ENCODE results near the gene SMTNL2. TPM values are rescaled to one million over a fixed set of nuclear protein-coding genes. Genes with fewer than 3 reads are reported as not detected.

SMTNL2 gene
- total and polyA plus RNA-seq, 2 of the 4 experiments (the other 2 are of a cell fraction): not detected

DNA sequence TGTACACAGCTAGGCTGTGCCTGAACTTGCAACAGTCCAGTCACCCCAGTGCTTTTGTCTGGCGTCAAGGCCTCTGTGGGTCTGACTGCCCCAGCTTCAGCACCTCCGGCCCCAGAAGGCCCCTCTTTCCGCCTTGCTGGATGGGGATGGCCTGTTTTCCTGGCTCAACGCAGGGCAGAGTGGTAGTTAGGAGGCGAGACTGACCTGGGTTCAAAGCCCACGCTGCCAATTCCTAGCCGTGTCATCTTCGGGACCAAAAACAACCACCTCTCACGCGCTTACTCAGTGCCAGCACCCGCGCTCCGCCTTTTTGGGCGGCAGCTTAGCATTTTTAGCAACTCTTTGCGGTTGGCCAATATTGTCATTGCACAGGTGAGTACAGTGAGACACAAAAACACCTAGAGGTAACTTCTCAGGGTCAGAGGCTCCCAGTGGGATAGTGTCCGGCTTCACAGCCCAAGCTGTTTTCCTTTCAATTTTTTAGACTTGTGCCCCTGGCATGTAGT, 33.7 kb upstream of the SMTNL2 start:
- H4K91ac ChIP-seq (ENCODE audit: insufficient read depth, low read depth, low read length): no peak overlapping the region
- H2AK9ac ChIP-seq (replicated peaks; ENCODE audit: low read depth, low read length, poor library complexity): peak overlapping the region; percentile 28
- no peak overlapping the region for H3K18ac ChIP-seq (ENCODE audit: low read depth, low read length)
- dilution Hi-C loops (cut with HindIII; ENCODE audit: low sequenced_read_pairs, unreplicated experiment): no loop called here
- 99% methylated on average over 14 of the region's 16 CpGs; no CpG with 5 or more reads in 1 of the 2 experiments for WGBS, 2 experiments (ENCODE audit: extremely low coverage in 2 of 2, insufficient read length in 1 of 2)
- H3K4ac ChIP-seq (ENCODE audit: low read depth, low read length): no peak overlapping the region
- H4K5ac ChIP-seq (ENCODE audit: low read depth, low read length): no peak overlapping the region
- H3K9ac ChIP-seq (ENCODE audit: low read depth, low read length): no peak overlapping the region
- H3K9me3 ChIP-seq (ENCODE audit: control insufficient read depth, insufficient read depth, low read length): no peaks in the 10 kb centered on the region
- no peak overlapping the region for H3K23ac ChIP-seq (ENCODE audit: low read depth, low read length)
- H3K27ac ChIP-seq (ENCODE audit: insufficient read depth, low read length): no peak overlapping the region
- peaks cover 6% of the 10 kb centered on the region; the same call in 1 of the 2 replicates for H3K9me1 ChIP-seq (ENCODE audit: insufficient read depth, low read length)
- H3K4me1 ChIP-seq (ENCODE audit: control insufficient read depth, insufficient read depth, low read length): peaks cover 7% of the 10 kb centered on the region
- in situ Hi-C loops (cut with MboI; ENCODE audit: low sequenced_read_pairs): loop anchor here (10.0 kb wide), 1 partner anchor 56 kb away; the partner anchor contains the start of gene SPNS2
- peaks cover 9 to 36% of the 10 kb centered on the region in 2 experiments for H3K79me1 ChIP-seq (ENCODE audit: low read depth in 1 of 2, low read length in 2 of 2)
- DNase-seq (no peak), ATAC-seq (ENCODE audit: low read depth) (no peak)
- no peaks in the 10 kb centered on the region for H3K27me3 ChIP-seq (ENCODE audit: control insufficient read depth, insufficient read depth, low read length)
- H2BK120ac ChIP-seq (ENCODE audit: low read depth, low read length): no peak overlapping the region
- no TSS peak for BruUV-seq (replicated peaks)
- no peak overlapping the region for H2AK5ac ChIP-seq (ENCODE audit: low read depth, low read length)
- H4K8ac ChIP-seq (ENCODE audit: low read depth in 2 of 2, low read length in 2 of 2): no peak overlapping the region
- H3K14ac ChIP-seq (replicated peaks; ENCODE audit: low read depth, low read length): no peak overlapping the region
- H2BK20ac ChIP-seq (ENCODE audit: low read depth, low read length): no peak overlapping the region
- no peak overlapping the region for H3K56ac ChIP-seq (ENCODE audit: extremely low read depth, insufficient read depth, low read length)
- ChIA-PET POLR2A (ENCODE audit: unreplicated experiment) (no interaction called here), CTCF (no interaction called here)
- TF ChIP-seq MAFK (IDR thresholded peaks at IDR 0.05; ENCODE audit: low read depth, low read length) (no peak), POLR2A (IDR thresholded peaks at IDR 0.05; ENCODE audit: low read depth, low read length) (no peak), SMC3 (IDR thresholded peaks at IDR 0.05; ENCODE audit: low read depth, low read length) (no peak)
- H2AFZ ChIP-seq (replicated peaks; ENCODE audit: low read length, poor library complexity): no peak overlapping the region
- H2BK15ac ChIP-seq (ENCODE audit: low read depth, low read length): no peak overlapping the region
- peaks cover 58% of the 10 kb centered on the region for H3K36me3 ChIP-seq (ENCODE audit: control insufficient read depth, insufficient read depth, low read length)
- H4K20me1 ChIP-seq (ENCODE audit: insufficient read depth, low read length): peaks cover 3% of the 10 kb centered on the region; the same call in 1 of the 2 replicates
- no peak overlapping the region for H2BK5ac ChIP-seq (ENCODE audit: low read depth, low read length, poor library complexity, severe bottlenecking)
- intact Hi-C loops (cut with micrococcal nuclease): no loop called here
- no peak overlapping the region for H3K4me3 ChIP-seq (ENCODE audit: insufficient read depth, low read depth, low read length)
- no peak overlapping the region for H3K4me2 ChIP-seq (ENCODE audit: low read depth, low read length)

Measured in IMR-90 (cell line).